Panc1 (cell line): ENCODE measurements around the gene DYNLT1.

ENCODE experiments used
- CTCF ChIP-seq: fragments of 450-650 bp; IDR thresholded peaks from 2 replicates; pipeline ENCODE4 v1.5.1; 2017; ENCODE audit warnings: mild to moderate bottlenecking
- POLR2AphosphoS5 ChIP-seq: IDR thresholded peaks from 2 replicates; pipeline ENCODE4 v1.6.1; 2012; ENCODE audit warnings: mild to moderate bottlenecking, low read depth, low read length, moderate library complexity

DNA sequence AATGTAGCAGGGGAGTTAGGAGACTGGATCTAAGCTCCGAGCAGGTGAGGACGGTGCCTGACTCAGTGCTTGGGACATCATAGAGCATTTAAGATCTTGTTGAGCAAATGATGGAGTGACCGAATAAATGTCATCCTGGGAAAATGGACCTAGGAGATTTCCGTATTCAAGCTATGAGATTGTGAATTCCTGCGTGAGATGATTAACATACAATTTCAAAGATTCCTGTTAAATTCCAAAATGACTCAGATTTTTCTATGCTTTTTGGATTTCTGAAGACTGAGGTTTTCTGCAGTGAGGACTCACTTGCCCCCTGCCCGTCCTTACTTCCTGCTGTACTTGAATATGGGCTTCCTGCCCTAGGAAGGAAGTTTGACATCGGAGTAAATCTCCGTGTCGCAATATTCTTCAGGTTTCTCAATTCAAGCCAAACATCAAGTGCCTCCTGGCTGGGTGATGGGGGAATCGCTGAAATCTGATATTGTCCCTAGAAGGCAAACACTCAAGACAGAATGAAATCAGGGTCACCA lies 10.5 kb upstream of the DYNLT1 start:
- TF ChIP-seq CTCF (no peak), POLR2AphosphoS5 (no peak)
